Activated gamma-delta T cell treated with Interleukin-2 at 50 U/mL for 16 hours (primary cell): ENCODE results near the gene PQBP1.

Source experiments
- DNase-seq: peaks from one replicate; pipeline ENCODE4 v3.0.0-alpha.2; 2020

The PQBP1 gene

GRCh38 chrX:48927123-48927522 lies 29.4 kb downstream of the PQBP1 start:
- no peak for DNase-seq

DNA sequence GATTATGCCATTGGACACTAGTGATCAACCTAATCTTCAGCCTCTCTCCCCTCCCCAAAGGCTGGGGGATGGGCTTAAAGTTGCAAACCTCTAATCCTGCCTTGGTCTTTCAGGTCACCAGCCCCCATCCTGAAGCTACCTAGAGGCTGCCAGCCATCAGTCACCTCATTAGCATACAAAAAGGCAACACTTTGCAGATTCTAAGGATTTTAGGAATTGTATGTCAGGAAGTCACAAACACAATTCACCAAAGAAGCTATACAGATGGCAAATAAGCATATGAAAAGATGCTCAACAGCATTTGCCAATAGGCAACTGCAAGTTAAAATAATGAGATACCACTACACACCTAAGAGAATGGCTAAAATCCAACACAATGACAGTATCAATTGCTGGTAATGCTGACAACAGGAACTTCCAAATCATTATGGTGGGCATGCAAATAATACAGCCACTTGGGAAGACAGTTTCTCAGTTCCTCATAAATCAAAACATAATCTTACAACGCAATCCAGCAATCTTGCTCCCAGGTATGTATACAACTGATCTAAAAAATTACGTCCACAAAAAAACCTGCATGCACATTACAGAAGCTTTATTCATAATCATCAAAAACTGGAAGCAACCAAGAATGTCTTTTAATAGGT lies 30.1 kb downstream of the PQBP1 start:
- no peak for DNase-seq

- no peak for DNase-seq
Measured at GRCh38 chrX:48933757-48934156, 36.0 kb downstream of the PQBP1 start.

- no peak for DNase-seq
Measured at GRCh38 chrX:48934581-48935300, 37.0 kb downstream of the PQBP1 start.

DNA sequence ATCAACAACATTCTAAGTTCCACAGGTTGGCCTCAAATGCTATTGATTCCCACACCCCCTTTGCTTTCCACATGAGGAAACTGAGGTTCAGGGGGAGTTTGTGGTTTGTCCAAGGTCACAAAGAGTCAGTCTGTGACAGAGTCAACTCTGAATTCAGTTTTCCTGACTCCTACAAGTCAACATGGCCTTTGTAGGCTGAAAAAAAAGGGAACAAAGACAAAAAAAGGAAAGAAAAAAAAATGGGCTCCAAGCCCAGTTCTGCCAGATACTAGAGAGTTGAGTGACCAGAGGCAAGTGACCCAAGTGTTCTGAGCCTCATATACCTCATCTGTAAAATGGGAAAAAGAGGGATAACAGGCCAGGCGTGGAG lies 37.6 kb downstream of the PQBP1 start:
- no peak for DNase-seq

- no peak for DNase-seq
Measured at GRCh38 chrX:48936429-48937053, 38.8 kb downstream of the PQBP1 start.

DNA sequence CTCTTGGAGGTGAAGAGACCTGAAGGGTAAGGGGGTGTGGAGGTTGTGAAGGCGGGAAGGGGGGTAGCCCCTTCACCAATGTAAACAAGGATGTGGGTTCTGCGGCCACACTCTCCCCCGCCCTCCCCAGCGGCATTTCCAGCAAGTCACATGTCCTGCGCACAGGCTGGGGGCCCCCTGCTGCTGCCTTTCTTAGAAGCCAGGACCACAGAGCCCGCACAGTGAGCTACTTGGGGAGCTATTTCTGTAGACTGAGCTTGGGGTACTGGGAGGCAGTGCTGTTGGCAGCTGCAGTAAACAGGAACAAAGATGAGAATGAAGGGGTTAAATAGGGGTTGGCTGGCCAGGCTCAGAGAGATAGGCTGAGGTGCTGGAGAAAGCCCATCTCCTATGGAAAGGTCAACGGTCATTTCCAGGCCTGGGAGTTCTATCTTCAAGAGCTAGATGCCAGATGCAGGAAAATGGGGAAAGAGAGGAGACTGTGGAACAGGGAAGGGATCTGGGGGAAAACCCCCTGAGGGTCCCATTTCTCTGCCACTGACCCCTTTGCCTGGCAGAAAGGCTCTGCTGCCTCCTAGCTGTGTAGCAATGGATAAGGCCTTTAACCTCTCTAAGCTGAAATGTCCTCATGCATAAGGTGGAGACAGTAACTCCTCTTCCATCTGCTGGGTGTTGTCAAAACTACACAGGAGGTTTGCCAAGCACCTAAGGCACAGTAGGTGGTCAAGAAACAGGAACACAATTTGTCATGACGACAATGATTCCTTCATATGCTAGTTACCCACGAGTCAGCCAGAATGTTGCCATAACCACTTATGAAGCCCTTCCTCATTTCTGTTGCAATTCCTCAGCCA lies 39.6 kb downstream of the PQBP1 start:
- DNase-seq: peak; percentile 92

DNA sequence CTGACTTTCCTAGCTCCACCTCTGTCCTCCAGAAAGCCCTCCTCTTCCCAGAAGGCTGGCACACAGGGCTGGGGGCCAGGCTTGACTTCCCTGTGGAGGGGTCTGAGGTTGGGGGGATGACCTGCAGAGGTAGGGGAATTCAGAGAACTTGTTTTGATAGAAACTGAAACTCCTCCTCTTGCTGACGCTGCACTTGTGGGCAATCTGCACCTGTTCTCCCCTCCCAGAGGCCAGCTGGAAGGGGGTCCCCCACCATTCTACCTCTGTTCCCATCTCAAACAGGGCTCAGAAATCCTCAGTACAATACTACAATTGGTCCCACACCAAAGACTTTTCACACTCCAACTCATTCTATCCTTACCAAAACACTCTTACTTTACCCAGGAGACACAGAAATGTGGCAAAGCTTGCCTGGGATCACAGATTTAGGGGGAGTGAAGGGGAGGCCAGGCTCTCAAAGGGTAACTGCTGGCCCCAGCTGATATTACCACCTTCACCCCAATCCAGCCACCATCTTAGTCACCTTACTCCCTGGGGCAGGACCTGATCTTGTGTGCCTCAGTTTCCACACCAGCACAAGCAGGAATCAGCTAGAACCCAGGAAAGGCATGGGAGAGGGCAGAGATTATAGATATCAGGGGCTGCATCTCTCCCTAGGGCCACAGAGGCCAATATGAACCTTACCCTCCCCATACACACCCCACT lies 41.1 kb downstream of the PQBP1 start:
- peak; percentile 39 for DNase-seq

GRCh38 chrX:48939524-48940228 lies 41.9 kb downstream of the PQBP1 start:
- DNase-seq: no peak

DNA sequence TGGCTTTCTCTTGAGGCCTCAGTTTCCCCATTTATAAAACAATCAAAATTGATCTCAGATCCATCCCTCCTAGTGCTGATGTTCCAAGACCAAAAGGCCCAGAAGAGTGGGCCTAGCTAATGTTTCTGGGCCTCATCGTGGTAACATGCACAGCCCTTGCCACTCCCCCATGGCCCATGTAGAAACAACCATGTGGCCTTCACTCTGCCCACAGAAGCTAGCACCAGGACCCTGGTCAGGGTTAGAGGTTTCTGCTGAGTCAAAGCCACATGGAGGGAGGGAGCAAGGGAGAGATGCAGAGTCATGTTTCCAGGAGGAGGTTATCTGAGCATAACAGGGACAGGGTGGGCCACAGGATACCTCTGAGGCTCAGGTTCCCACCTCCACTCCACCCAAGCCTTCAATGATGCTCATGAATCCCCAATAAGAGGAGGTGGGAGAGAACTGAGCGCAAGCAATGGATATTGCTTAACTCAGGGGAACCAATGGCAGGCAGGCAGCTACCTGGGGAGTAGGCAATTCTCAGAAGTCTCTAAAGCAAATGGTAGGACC lies 42.8 kb downstream of the PQBP1 start:
- DNase-seq: no peak

GRCh38 chrX:48942895-48943294 lies 45.2 kb downstream of the PQBP1 start:
- DNase-seq: no peak

GRCh38 chrX:48945517-48946348 lies 48.0 kb downstream of the PQBP1 start:
- peak; percentile 58 for DNase-seq

DNA sequence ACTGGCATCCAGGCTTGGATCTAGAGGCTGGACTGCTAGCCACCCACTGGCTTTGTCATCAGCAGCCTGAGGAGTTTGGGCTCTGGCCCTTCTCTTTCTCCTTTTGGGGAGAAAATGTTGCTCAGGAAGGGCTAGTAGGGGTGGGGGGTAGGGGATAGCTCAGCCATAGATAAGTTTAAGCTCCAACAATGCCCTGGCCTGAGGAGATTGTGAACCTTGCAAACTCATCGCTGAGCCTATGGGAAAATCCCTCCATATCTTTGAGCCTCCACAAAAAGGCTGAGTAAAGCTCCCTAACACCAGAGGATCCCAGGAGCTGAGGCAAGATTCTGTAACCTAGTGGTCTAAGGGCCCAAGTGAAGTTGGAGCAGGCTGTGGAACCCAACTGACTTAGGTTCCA lies 50.9 kb downstream of the PQBP1 start:
- DNase-seq: no peak
